GM15510 (cell line): ENCODE measurements around the gene CLCA4.

Experiments used
- POLR2A ChIP-seq: IDR thresholded peaks from 3 replicates; pipeline ENCODE4 v1.6.1; 2011; ENCODE audit warnings: borderline replicate concordance; ENCODE audit not compliant: insufficient read length; ENCODE audit errors: extremely low read depth

CLCA4 gene

GRCh38 chr1:86573763-86574484 lies 27.0 kb downstream of the CLCA4 start:
- TF ChIP-seq POLR2A: no peak

- no peak for TF ChIP-seq POLR2A
Observed at GRCh38 chr1:86581231-86581630, 34.4 kb downstream of the CLCA4 start.

- no peak for TF ChIP-seq POLR2A
Observed at GRCh38 chr1:86582161-86582560, 35.3 kb downstream of the CLCA4 start.

- no peak for TF ChIP-seq POLR2A
Observed at GRCh38 chr1:86583032-86583431, 36.2 kb downstream of the CLCA4 start.

GRCh38 chr1:86583593-86583992 lies 36.7 kb downstream of the CLCA4 start:
- TF ChIP-seq POLR2A: no peak

GRCh38 chr1:86594284-86594770 lies 47.4 kb downstream of the CLCA4 start:
- no peak for TF ChIP-seq POLR2A

GRCh38 chr1:86596224-86596623 lies 49.3 kb downstream of the CLCA4 start:
- no peak for TF ChIP-seq POLR2A

GRCh38 chr1:86596741-86597290 lies 49.9 kb downstream of the CLCA4 start:
- no peak for TF ChIP-seq POLR2A

GRCh38 chr1:86616433-86616832 lies 69.6 kb downstream of the CLCA4 start:
- TF ChIP-seq POLR2A: no peak

- TF ChIP-seq POLR2A: no peak
Observed at GRCh38 chr1:86616871-86617270, 70.0 kb downstream of the CLCA4 start.

GRCh38 chr1:86618358-86618757 lies 71.5 kb downstream of the CLCA4 start:
- TF ChIP-seq POLR2A: no peak

GRCh38 chr1:86619313-86619712 lies 72.4 kb downstream of the CLCA4 start:
- no peak for TF ChIP-seq POLR2A

GRCh38 chr1:86621286-86621685 lies 74.4 kb downstream of the CLCA4 start:
- no peak for TF ChIP-seq POLR2A
